ENCODE measurements around the gene ALLC.

- TF ChIP-seq CTCF (conservative IDR thresholded peaks at IDR 0.05; ENCODE audit: low read length) (no peak), EZH2phosphoT487 (IDR thresholded peaks at IDR 0.05; ENCODE audit: borderline replicate concordance) (no peak)
These were observed 4.9 kb upstream of the ALLC start for GRCh38 chr2:3652896-3653625.

Measured in Loucy (cell line).